ENCODE data around the gene SATB2.
A peak's percentile ranks its signal among the peaks of the same experiment; 100 is the strongest.

SATB2 gene

DNA sequence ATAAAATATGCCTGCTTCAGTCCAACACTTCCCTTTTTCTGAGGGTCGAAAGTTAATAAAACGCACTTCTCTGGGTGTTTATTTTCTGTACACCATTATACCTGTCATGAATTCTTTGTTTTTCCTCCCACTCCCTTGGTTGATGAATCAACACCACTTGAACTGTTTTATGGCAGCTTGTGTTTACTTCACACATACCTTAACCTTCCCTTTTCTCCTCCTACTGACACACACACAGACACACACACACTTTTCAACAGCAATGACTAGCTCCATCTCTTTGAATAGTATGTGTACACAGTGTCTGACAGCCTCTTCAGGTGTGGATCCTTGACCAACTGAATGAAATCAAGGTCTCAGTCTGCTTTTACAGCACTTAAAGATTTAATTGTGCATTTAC, 91.3 kb downstream of the SATB2 start:
- intact Hi-C loops (cut with DNase I): no loop called here
- no peak for DNase-seq

DNA sequence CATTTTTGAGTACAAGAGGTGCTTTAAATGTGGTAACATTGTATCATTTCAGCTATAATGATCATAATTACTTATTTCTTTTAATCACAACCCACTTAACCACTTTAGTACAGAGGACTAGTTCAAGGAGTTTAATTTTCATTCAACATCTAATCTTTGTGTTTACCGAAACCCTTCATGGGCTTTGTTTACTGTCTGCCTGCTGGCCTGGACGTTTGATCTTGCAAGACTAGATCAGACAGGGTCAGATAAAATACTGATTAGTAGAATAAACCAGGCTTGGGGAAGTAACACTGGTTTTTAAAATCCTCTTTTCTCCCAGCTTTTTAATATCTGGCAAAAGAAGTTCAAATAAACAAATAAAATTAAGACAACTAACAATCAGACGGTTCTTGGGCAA, 93.6 kb downstream of the SATB2 start:
- no peak for DNase-seq
- intact Hi-C loops (cut with DNase I): no loop called here

GRCh38 chr2:199356412-199356811, 101.3 kb downstream of the SATB2 start:
- no peak for DNase-seq
- intact Hi-C loops (cut with DNase I): no loop called here

- intact Hi-C loops (cut with DNase I): no loop called here
- DNase-seq: no peak
Observed at GRCh38 chr2:199348871-199349270, 108.9 kb downstream of the SATB2 start.

DNA sequence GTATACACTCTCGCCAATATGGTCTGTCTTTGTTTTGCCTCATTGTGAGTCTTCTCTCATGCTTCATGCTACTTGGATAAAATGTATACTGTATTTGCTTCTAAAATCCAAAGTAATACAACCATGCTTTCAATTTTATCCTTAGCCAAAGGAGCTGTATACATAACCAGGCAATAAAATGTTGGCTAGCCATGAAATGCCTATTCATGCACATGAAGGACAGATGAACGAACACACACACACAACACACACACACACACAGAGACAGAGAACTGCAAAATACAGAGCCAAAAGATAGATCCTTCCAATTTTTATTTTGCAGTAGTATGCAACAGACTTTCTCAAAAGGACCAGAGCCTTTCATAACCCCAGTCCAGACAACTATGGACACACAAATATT, 113.7 kb downstream of the SATB2 start:
- intact Hi-C loops (cut with DNase I): no loop called here
- no peak for DNase-seq

DNA sequence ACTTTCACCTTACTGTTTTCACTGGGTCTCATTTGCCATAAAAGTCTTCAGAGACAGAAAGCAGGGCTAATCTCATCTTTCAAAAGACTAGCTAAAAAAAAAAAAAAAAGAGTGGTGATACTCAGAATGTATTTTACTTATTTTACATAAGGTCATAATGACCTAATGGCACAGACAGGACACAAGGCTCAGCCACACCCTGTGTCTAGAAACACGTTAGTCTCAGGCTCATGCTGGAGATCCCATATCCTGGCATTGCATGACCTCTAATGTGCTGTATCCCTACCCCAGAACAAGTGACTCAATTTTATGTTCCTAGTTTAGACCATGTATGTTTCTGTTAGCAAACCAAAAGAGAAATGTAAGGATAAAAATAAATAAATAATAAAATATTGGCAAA, 115.4 kb downstream of the SATB2 start:
- DNase-seq: no peak
- intact Hi-C loops (cut with DNase I): no loop called here

GRCh38 chr2:199341123-199341522, 116.6 kb downstream of the SATB2 start:
- intact Hi-C loops (cut with DNase I): no loop called here
- no peak for DNase-seq

- DNase-seq: no peak
- intact Hi-C loops (cut with DNase I): no loop called here
Observed at GRCh38 chr2:199339891-199340605, 117.7 kb downstream of the SATB2 start.

DNA sequence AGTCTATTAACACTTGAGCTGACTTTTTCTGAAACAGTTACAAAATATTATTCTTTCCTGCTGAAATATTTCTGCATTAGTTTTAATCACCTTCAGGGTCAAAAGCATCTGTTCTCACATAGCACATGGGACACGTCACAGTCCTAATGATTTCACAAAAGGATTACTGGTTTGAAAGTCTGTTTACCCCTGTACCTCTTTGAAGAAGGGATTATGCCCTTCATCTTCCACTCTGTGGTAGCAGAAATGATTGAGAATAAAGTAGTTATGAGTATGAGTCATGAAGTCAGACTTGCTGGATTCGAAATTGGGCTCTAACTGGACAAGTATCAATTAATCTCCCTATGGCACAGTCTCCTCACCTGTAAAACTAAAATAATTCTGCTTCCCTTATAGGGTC, 121.2 kb downstream of the SATB2 start:
- intact Hi-C loops (cut with DNase I): no loop called here

GRCh38 chr2:199335502-199335901, 122.2 kb downstream of the SATB2 start:
- no peak for DNase-seq
- intact Hi-C loops (cut with DNase I): no loop called here

More for the DNA sequence above, 121.2 kb downstream of the SATB2 start:
- no peak for DNase-seq

DNA sequence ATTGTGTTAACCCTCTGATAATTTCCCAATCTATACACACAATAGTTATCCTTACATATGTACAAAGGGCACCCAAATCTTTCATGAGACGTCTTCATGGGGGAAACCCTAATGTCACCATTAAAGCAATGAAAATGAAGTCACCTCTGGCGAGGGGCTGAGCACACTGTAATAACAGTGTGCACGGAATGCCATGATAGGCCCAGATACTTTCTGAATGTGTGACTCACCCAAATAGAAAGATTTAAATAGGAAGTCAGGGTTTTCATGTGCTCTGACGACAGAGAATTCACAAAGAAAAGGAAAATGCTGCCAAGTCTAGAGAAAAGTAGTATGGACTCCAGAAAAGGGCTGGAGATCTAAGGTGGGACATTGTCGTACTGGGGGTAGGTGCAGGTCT, 128.3 kb downstream of the SATB2 start:
- DNase-seq: no peak
- intact Hi-C loops (cut with DNase I): no loop called here

- intact Hi-C loops (cut with DNase I): no loop called here
- peak in 11 of 42 donors; percentile 3 to 71 (median 26) for DNase-seq
Observed at GRCh38 chr2:199329031-199329430, 128.7 kb downstream of the SATB2 start.

DNA sequence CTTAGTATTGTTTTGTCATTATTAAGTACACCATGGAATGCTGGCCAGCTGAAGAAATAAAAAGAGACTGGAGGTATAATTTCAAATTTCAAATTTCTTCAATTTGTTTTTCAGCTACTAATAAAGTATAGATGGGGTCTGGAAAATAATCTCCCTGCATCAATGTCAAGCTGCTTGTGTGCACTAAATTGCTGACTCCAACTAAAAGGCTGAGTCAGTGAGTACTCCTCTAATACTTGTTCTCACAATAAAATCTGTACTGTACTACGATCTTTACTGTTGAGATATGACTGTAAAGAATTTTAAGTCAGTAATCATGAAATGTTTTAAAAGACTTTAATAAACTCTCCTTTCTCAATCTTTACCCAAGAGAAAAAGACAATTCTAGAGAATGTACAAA, 131.9 kb downstream of the SATB2 start:
- intact Hi-C loops (cut with DNase I): no loop called here
- DNase-seq: no peak

- intact Hi-C loops (cut with DNase I): no loop called here
- no peak for DNase-seq
Observed at GRCh38 chr2:199322151-199322550, 135.6 kb downstream of the SATB2 start.

GRCh38 chr2:199317646-199318045, 140.1 kb downstream of the SATB2 start:
- DNase-seq: no peak
- intact Hi-C loops (cut with DNase I): no loop called here

GRCh38 chr2:199316851-199317250, 140.9 kb downstream of the SATB2 start:
- no peak for DNase-seq
- intact Hi-C loops (cut with DNase I): no loop called here

DNA sequence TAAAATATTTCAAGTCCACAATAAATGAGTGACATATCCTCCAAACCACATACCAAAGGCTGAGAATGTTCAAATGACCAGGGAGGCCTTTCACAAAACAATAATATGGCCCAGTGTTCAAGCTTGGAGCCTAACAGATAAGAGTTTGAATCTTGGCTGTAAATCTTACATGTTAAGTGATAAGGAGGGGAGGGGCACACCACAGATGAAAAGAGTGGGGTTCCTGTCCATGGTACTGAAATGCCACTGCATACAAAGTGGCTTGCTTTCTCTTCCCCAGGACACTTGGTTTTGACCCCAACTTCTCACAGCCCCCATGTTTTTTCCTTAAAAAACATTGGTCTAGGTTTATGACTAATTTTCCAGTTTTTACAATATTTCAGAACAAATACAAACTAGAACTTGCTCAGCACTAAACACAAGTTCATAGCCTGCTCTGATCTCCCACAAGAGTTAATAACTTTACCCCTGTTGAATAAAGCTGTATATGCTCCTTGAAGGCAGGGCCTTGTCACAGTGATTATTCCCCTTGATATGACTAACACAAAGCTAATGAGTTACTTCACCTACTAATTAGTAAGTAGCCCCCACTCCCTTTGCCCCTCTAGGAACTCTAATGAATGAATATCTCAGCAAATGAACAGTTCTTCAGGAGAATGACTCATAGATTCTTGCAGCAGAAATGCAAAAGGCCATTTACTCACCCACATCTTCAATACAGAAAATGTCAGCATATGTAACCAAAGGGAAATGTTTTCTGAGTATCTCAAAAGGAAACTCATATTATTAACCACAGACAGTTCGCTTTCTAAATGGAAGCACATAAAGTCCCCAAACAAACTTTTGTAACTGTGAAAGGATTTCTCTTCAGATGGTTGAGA, 142.2 kb downstream of the SATB2 start:
- intact Hi-C loops (cut with DNase I): no loop called here
- no peak for DNase-seq

DNA sequence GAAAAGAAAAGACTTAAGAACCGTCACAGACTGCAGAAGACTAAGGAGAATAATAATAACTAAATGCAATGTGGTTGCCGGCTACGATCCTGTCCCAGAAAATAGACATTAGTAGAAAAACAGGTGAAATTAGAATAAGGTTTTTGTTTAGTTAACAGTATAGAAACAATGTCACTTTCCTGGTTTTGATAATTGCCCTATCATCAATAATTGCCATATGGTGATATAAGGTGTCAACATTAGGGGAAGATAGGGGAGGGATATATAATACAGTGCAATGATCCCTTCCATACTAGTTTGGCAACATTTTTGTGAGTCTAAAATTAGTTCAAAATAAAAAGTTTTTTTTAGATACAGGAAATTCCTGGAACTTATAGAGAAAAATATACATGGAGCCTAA, 144.8 kb downstream of the SATB2 start:
- no peak for DNase-seq
- intact Hi-C loops (cut with DNase I): no loop called here

DNA sequence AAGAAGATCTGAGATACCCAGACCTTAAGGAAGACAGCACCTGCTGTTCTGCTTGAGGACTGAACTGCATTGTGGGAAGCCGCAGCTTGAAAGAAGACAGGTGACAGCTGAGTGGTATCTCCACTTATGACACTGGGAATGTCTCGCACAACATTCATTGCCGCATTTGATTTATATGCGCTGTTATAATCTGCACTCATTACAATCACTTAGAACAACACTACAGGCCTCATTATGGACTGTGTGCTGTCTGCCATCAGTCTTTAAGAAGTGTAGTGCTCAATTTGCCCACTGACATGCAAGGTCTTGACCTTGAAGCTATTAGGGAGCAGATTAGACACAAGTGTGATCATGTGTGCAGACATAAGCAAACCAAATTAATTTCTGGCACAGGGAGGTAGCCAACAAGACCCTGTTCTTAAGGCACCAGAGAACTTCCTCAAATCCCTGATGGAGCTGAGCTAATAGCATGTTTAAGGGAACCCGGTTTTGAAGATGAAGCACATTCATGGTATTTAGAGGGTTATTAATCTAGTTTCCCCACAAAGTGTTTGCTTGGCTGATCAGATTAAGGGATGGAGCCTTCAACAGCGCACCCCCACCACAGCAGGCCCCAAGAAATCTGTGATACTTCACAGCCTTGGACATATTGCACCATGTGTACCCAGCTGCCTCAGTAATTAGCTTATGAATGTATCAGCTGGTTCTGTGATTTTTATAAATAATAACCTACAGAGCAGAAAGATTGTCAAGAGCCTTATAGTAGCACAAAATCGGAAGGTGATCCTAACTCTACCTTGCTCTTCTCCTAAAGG, 146.8 kb downstream of the SATB2 start:
- DNase-seq: no peak
- intact Hi-C loops (cut with DNase I): no loop called here

DNA sequence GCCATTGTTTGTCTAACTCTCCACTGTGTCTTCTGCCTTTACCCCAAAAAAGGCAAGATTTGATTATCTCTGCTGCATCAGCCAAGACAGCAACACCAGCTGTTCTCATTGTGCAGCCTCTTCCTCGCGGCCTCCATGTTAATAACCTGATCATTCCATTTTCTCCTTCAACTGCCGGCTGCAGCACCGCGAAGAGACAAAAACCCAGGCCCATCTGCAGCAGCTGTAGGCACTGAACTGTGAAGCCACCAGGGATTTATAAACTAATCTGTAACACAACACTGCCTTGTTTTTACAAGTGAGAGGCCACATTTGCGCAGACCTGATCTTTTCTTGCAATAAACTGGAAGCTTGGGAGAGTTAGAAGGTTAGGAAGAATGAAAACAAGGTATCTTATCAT, 147.8 kb downstream of the SATB2 start:
- DNase-seq: no peak

More for the DNA sequence above, 147.8 kb downstream of the SATB2 start:
- intact Hi-C loops (cut with DNase I): no loop called here

Data from head of caudate nucleus (tissue), 42 donors.